ENCODE measurements around the gene FABP7.

DNA sequence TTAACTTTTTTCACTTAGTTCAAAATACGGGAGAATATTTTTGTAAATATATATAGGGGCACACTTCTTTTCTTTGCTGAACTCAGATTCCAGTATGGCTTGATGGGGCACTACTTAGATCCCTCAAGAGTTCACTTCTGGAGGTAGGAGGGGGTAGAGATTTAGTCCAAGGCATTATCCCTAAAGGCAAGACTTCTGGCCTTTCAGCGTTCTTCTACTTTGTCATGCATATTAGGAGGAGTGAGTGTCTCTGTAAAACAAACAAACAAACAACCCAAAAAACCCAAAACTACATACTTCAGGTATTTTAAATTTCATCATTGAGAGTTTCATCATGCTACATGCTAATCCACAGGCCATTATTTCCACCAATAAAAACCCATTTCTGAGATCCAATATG is 41.6 kb downstream of the FABP7 start:
- TF ChIP-seq YY1 (IDR thresholded peaks at IDR 0.05; ENCODE audit: insufficient read depth, insufficient read length) (no peak), ZNF274 (IDR thresholded peaks at IDR 0.05; ENCODE audit: low read depth, low read length) (no peak)

All from NT2/D1 (cell line).